HCT116 (cell line): ENCODE measurements around the gene CDC42SE1. TPM values are rescaled to one million over a fixed set of nuclear protein-coding genes. Genes with fewer than 3 reads are reported as not detected.

Experiments used
- ATAC-seq: fragments of 200-7000 bp; cut with Tn5 transposase; 2 replicates; pipeline ENCODE4 v1.9.1; 2020; ENCODE audit warnings: mild to moderate bottlenecking, moderate library complexity
- BruUV-seq: library from RNA; stranded (reverse); fragments of 400-500 nt; replicated peaks from 2 replicates; lab custom pipeline; 2021; lab: Mats Ljungman, UMichigan
- CTCF ChIA-PET: fragments of 300-600 bp; sonication (Branson Sonifier 250); formaldehyde crosslinking; loops from one replicate; lab custom pipeline; 2021; ENCODE audit warnings: antibody characterized with exemption; lab: Charles Lee
- POLR2A ChIA-PET: fragments of 300-600, 350-600 bp; sonication (Branson Sonifier 250); formaldehyde crosslinking; loops from one replicate; lab custom pipeline; 2021; ENCODE audit warnings: antibody characterized with exemption; lab: Charles Lee
- RAD21 ChIA-PET, 2 experiments: fragments of 300-600 bp; sonication (Branson Sonifier 250); formaldehyde crosslinking; loops; one replicate each; lab custom pipeline; 2023; ENCODE audit warnings: low total read pairs in 2 of 2; ENCODE audit not compliant: uncharacterized antibody in 2 of 2, unreplicated experiment in 2 of 2, low non-redundant PET in 1 of 2; lab: Charles Lee
- DNase-seq: peaks from one replicate; pipeline ENCODE4 v3.0.0-alpha.2; 2010; ENCODE audit warnings: low read depth, low spot score
- H2AFZ ChIP-seq: fragments of 200-600 bp; shearing (Covaris generic), sonication (generic); 2 replicates; pipeline ENCODE4 v1.6.1; 2017; ENCODE audit warnings: low read depth, mixed run types, mixed read lengths, antibody characterized with exemption, low read length; ENCODE audit not compliant: poor library complexity, severe bottlenecking
- H3K27ac ChIP-seq: 2 replicates; pipeline ENCODE4 v1.5.1; 2012; ENCODE audit warnings: low read depth, low read length
- H3K27me3 ChIP-seq: fragments of 200-600 bp; sonication (generic); 2 replicates; pipeline ENCODE4 v1.6.1; 2016; ENCODE audit warnings: mixed run types, low read length, mixed read lengths; ENCODE audit not compliant: insufficient read depth
- H3K36me3 ChIP-seq, 2 experiments: fragments of 200-500 bp in 1 of 2; fragments of 200-600 bp in 1 of 2; sonication (Bioruptor generic) in 1 of 2; sonication (generic) in 1 of 2; 2 replicates each; pipeline versions ENCODE4 v1.5.1 to v1.6.1; 2014 to 2016; ENCODE audit warnings: low read length in 2 of 2, inconsistent platforms in 1 of 2, mixed read lengths in 1 of 2, mixed run types in 1 of 2; ENCODE audit not compliant: insufficient read depth in 2 of 2, control insufficient read depth in 1 of 2
- H3K4me1 ChIP-seq, 2 experiments: fragments of 200-600 bp in 1 of 2; sonication (generic) in 1 of 2; 2 replicates each; pipeline versions ENCODE4 v1.5.1 to v1.6.1; 2012 to 2017; ENCODE audit warnings: low read length in 2 of 2, inconsistent platforms in 1 of 2, mild to moderate bottlenecking in 1 of 2, mixed read lengths in 1 of 2, mixed run types in 1 of 2, moderate library complexity in 1 of 2; ENCODE audit not compliant: insufficient read depth in 2 of 2, control insufficient read depth in 1 of 2
- H3K4me2 ChIP-seq: fragments of 200-600 bp; sonication (generic); 2 replicates; pipeline ENCODE4 v1.6.1; 2017; ENCODE audit warnings: mixed run types, low read length, mixed read lengths
- H3K4me3 ChIP-seq, 2 experiments: fragments of 200-600 bp in 1 of 2; sonication (generic) in 1 of 2; replicated peaks in 1 of 2; 2 replicates each; pipeline ENCODE4 v1.5.1; 2011 to 2016; ENCODE audit warnings: low read length in 2 of 2, control low read depth in 1 of 2, low read depth in 1 of 2, mild to moderate bottlenecking in 1 of 2, mixed read lengths in 1 of 2, mixed run types in 1 of 2
- H3K79me2 ChIP-seq: fragments of 200-600 bp; sonication (generic); 2 replicates; pipeline ENCODE4 v1.6.1; 2017; ENCODE audit warnings: mild to moderate bottlenecking, mixed run types, low read length, moderate library complexity, mixed read lengths; ENCODE audit not compliant: insufficient read depth
- H3K9ac ChIP-seq: fragments of 200-600 bp; sonication (generic); 2 replicates; pipeline ENCODE4 v1.6.1; 2016; ENCODE audit warnings: low read length, mixed read lengths
- H3K9me2 ChIP-seq: fragments of 200-600 bp; sonication (generic), shearing (Covaris generic); 2 replicates; pipeline ENCODE4 v1.6.1; 2017; ENCODE audit warnings: mixed run types, mild to moderate bottlenecking, moderate library complexity; ENCODE audit not compliant: insufficient read depth
- H3K9me3 ChIP-seq, 2 experiments: fragments of 200-500 bp in 1 of 2; fragments of 200-600 bp in 1 of 2; sonication (Bioruptor generic) in 1 of 2; sonication (generic) in 1 of 2; 2 replicates each; pipeline ENCODE4 v1.6.1; 2014 to 2017; ENCODE audit warnings: low read length in 2 of 2, mixed read lengths in 2 of 2, inconsistent platforms in 1 of 2, low read depth in 1 of 2, mild to moderate bottlenecking in 1 of 2, mixed run types in 1 of 2, moderate library complexity in 1 of 2; ENCODE audit not compliant: control insufficient read depth in 1 of 2, insufficient read depth in 1 of 2
- H4K20me1 ChIP-seq: fragments of 200-600 bp; sonication (generic), shearing (Covaris generic); 2 replicates; pipeline ENCODE4 v1.6.1; 2017; ENCODE audit warnings: mixed run types, mild to moderate bottlenecking, moderate library complexity; ENCODE audit not compliant: insufficient read depth
- ELF1 ChIP-seq: IDR thresholded peaks from 2 replicates; pipeline ENCODE4 v1.6.1; 2012; ENCODE audit warnings: low read depth, borderline replicate concordance
- EZH2 ChIP-seq: fragments of 200-600 bp; sonication (generic); IDR thresholded peaks from 2 replicates; pipeline ENCODE4 v1.6.1; 2017; ENCODE audit warnings: antibody characterized with exemption, mixed run types
- EZH2phosphoT487 ChIP-seq: fragments of 200-600 bp; IDR thresholded peaks from 2 replicates; pipeline ENCODE4 v1.6.1; 2018; ENCODE audit warnings: antibody characterized with exemption, borderline replicate concordance
- FOSL1 ChIP-seq: IDR thresholded peaks from 2 replicates; pipeline ENCODE4 v1.6.1; 2012; ENCODE audit warnings: low read depth
- JUND ChIP-seq: IDR thresholded peaks from 2 replicates; pipeline ENCODE4 v1.6.1; 2012
- POLR2A ChIP-seq: IDR thresholded peaks from 2 replicates; pipeline ENCODE4 v1.7.0; 2011; ENCODE audit warnings: borderline replicate concordance; ENCODE audit not compliant: insufficient read depth, insufficient read length; ENCODE audit errors: extremely low read depth
- SIN3A ChIP-seq: IDR thresholded peaks from 2 replicates; pipeline ENCODE4 v1.6.1; 2012; ENCODE audit warnings: low read depth
- SP1 ChIP-seq: IDR thresholded peaks from 2 replicates; pipeline ENCODE4 v1.6.1; 2012; ENCODE audit warnings: low read depth
- YY1 ChIP-seq: IDR thresholded peaks from 2 replicates; pipeline ENCODE4 v1.6.1; 2011; ENCODE audit warnings: low read length, low read depth, moderate library complexity, mild to moderate bottlenecking; ENCODE audit not compliant: insufficient replicate concordance; ENCODE audit errors: extremely low read depth
- intact Hi-C: fragments of 100-400 bp; cut with micrococcal nuclease; formaldehyde crosslinking; loops from 2 replicates; pipeline ENCODE4 v1.10.0; 2022
- total RNA-seq: library from RNA; stranded (reverse); gene quantifications from one replicate; pipeline ENCODE4 v1.2.1, GENCODE V29; 2021; ENCODE audit not compliant: unreplicated experiment
- TF ChIP-seq, protein P1 (sequence below): IDR thresholded peaks from 2 replicates; pipeline ENCODE4 v1.6.1; 2012
- TF ChIP-seq, protein P2 (sequence below): IDR thresholded peaks from 2 replicates; pipeline ENCODE4 v1.6.1; 2011; ENCODE audit warnings: mild to moderate bottlenecking, low read length, moderate library complexity; ENCODE audit not compliant: insufficient replicate concordance; ENCODE audit errors: extremely low read depth
- TF ChIP-seq, protein P3 (sequence below): IDR thresholded peaks from 2 replicates; pipeline ENCODE4 v1.6.1; 2012; ENCODE audit warnings: low read depth

Gene CDC42SE1
- total RNA-seq, 1 experiment from 2014 or later = 50.5 TPM

DNA sequence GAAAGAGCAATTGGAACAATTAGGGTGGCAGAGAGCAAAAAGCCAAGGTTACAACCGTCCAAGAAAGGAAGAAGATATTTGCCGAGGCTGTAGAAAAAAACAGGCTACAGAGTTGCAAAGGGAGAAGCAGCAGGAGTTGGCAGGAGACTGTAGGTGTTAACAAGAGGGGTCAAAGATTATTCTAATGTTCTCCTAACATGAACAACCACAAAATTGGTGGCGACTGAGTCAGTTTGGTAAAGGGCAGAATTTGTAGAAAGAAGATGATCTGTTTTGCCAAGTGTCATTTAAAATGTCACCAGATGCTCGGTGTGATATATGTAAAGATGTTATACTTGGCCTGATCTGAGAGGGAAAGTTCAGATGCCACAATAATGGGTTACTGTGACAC, 51.6 kb downstream of the CDC42SE1 start:
- no peaks in the 10 kb centered on the region for H4K20me1 ChIP-seq
- no peak overlapping the region for H3K27ac ChIP-seq
- H3K4me2 ChIP-seq = peak overlapping the region; percentile 94
- no peaks in the 10 kb centered on the region for H3K9me2 ChIP-seq
- CTCF ChIA-PET = no interaction called here
- H2AFZ ChIP-seq = peak overlapping the region; percentile 8
- intact Hi-C loops = loop anchor here (5.0 kb wide), 1 partner anchor 446 kb away; no protein-coding TSS in a partner anchor
- DNase-seq = no peak
- no peaks in the 10 kb centered on the region for H3K9me3 ChIP-seq
- peak overlapping the region; percentile 60 to 94 for H3K4me3 ChIP-seq
- peak overlapping the region; percentile 48 for H3K9ac ChIP-seq
- TF ChIP-seq JUND = no peak
- no peak for TF ChIP-seq EZH2phosphoT487
- TF ChIP-seq EZH2 = no peak
- TF ChIP-seq POLR2A = no peak
- TF ChIP-seq YY1 = no peak
- TF ChIP-seq ELF1 = no peak
- no peak for TF ChIP-seq SP1
- TF ChIP-seq, protein P1, sequence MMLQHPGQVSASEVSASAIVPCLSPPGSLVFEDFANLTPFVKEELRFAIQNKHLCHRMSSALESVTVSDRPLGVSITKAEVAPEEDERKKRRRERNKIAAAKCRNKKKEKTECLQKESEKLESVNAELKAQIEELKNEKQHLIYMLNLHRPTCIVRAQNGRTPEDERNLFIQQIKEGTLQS = no peak
- TF ChIP-seq, protein P2, sequence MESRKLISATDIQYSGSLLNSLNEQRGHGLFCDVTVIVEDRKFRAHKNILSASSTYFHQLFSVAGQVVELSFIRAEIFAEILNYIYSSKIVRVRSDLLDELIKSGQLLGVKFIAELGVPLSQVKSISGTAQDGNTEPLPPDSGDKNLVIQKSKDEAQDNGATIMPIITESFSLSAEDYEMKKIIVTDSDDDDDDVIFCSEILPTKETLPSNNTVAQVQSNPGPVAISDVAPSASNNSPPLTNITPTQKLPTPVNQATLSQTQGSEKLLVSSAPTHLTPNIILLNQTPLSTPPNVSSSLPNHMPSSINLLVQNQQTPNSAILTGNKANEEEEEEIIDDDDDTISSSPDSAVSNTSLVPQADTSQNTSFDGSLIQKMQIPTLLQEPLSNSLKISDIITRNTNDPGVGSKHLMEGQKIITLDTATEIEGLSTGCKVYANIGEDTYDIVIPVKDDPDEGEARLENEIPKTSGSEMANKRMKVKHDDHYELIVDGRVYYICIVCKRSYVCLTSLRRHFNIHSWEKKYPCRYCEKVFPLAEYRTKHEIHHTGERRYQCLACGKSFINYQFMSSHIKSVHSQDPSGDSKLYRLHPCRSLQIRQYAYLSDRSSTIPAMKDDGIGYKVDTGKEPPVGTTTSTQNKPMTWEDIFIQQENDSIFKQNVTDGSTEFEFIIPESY = no peak
- TF ChIP-seq FOSL1 = no peak
- TF ChIP-seq, protein P3, sequence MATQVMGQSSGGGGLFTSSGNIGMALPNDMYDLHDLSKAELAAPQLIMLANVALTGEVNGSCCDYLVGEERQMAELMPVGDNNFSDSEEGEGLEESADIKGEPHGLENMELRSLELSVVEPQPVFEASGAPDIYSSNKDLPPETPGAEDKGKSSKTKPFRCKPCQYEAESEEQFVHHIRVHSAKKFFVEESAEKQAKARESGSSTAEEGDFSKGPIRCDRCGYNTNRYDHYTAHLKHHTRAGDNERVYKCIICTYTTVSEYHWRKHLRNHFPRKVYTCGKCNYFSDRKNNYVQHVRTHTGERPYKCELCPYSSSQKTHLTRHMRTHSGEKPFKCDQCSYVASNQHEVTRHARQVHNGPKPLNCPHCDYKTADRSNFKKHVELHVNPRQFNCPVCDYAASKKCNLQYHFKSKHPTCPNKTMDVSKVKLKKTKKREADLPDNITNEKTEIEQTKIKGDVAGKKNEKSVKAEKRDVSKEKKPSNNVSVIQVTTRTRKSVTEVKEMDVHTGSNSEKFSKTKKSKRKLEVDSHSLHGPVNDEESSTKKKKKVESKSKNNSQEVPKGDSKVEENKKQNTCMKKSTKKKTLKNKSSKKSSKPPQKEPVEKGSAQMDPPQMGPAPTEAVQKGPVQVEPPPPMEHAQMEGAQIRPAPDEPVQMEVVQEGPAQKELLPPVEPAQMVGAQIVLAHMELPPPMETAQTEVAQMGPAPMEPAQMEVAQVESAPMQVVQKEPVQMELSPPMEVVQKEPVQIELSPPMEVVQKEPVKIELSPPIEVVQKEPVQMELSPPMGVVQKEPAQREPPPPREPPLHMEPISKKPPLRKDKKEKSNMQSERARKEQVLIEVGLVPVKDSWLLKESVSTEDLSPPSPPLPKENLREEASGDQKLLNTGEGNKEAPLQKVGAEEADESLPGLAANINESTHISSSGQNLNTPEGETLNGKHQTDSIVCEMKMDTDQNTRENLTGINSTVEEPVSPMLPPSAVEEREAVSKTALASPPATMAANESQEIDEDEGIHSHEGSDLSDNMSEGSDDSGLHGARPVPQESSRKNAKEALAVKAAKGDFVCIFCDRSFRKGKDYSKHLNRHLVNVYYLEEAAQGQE = no peak
- no peak for TF ChIP-seq SIN3A
- RAD21 ChIA-PET = no interaction called here
- no peak for ATAC-seq
- POLR2A ChIA-PET = no interaction called here
- no peaks in the 10 kb centered on the region for H3K27me3 ChIP-seq
- peaks cover 16% of the 10 kb centered on the region for H3K79me2 ChIP-seq
- no TSS peak for BruUV-seq
- no peaks in the 10 kb centered on the region for H3K36me3 ChIP-seq
- peaks cover 13 to 40% of the 10 kb centered on the region in 2 experiments; a peak in 3 of 4 replicates for H3K4me1 ChIP-seq
